CD4-positive, alpha-beta T cell (primary cell): ENCODE measurements around the gene FADD. TPM values are rescaled to one million over a fixed set of nuclear protein-coding genes. Genes with fewer than 3 reads are reported as not detected.

Experiments used
- ATAC-seq: fragments of 200-7000 bp; cut with Tn5 transposase; one replicate; pipeline ENCODE4 v1.10.0; 2022; ENCODE audit warnings: mild to moderate bottlenecking; ENCODE audit not compliant: poor library complexity
- CTCF ChIA-PET: fragments of 350-600 bp; sonication (Branson Sonifier 250); formaldehyde crosslinking; loops from one replicate; lab custom pipeline; 2021; ENCODE audit warnings: antibody characterized with exemption, inconsistent platforms; lab: Charles Lee
- POLR2A ChIA-PET: fragments of 350-600 bp; sonication (Branson Sonifier 250); formaldehyde crosslinking; loops from one replicate; lab custom pipeline; 2021; ENCODE audit warnings: antibody characterized with exemption, inconsistent platforms; lab: Charles Lee
- DNase-seq, 14 experiments: peaks; one replicate each; pipeline ENCODE4 v3.0.0-alpha.2; 2013 to 2020; ENCODE audit warnings: mixed read lengths in 2 of 14
- H3K27ac ChIP-seq, 2 donors: one replicate each; pipeline versions ENCODE4 v1.5.1 to v1.7.0; 2013; ENCODE audit warnings: low read length in 2 of 2, low read depth in 1 of 2, mild to moderate bottlenecking in 1 of 2
- H3K27me3 ChIP-seq, 2 experiments: 1 replicate in 1 of 2; 2 replicates in 1 of 2; pipeline versions ENCODE4 v1.6.1 to v1.7.0; 2013; ENCODE audit warnings: low read length in 2 of 2, control low read depth in 1 of 2, mild to moderate bottlenecking in 1 of 2, moderate library complexity in 1 of 2; ENCODE audit not compliant: insufficient read depth in 2 of 2, control insufficient read depth in 1 of 2
- H3K36me3 ChIP-seq: one replicate; pipeline ENCODE4 v1.6.1; 2013; ENCODE audit warnings: low read length, control low read depth; ENCODE audit not compliant: insufficient read depth
- H3K4me1 ChIP-seq: one replicate; pipeline ENCODE4 v1.6.1; 2013; ENCODE audit warnings: low read length, control low read depth; ENCODE audit not compliant: insufficient read depth
- H3K4me3 ChIP-seq: one replicate; pipeline ENCODE4 v1.5.1; 2013; ENCODE audit warnings: mild to moderate bottlenecking, low read length, moderate library complexity
- H3K9me3 ChIP-seq, 2 experiments: 1 replicate in 1 of 2; 2 replicates in 1 of 2; pipeline versions ENCODE4 v1.6.1 to v1.7.0; 2013; ENCODE audit warnings: low read length in 2 of 2, mild to moderate bottlenecking in 2 of 2, control low read depth in 1 of 2, moderate library complexity in 1 of 2; ENCODE audit not compliant: control insufficient read depth in 1 of 2, insufficient read depth in 1 of 2
- H3K27ac Mint-ChIP-seq: one replicate; pipeline ENCODE4 v1.8.0; 2020; ENCODE audit warnings: mixed read lengths
- H3K27me3 Mint-ChIP-seq: one replicate; pipeline ENCODE4 v1.8.0; 2021; ENCODE audit warnings: mixed read lengths
- H3K36me3 Mint-ChIP-seq: one replicate; pipeline ENCODE4 v1.8.0; 2021; ENCODE audit warnings: low read depth, mixed read lengths
- H3K4me1 Mint-ChIP-seq: one replicate; pipeline ENCODE4 v1.8.0; 2021; ENCODE audit warnings: low read depth, mixed read lengths
- H3K4me3 Mint-ChIP-seq: one replicate; pipeline ENCODE4 v1.8.0; 2020; ENCODE audit warnings: mild to moderate bottlenecking, mixed read lengths
- H3K9me3 Mint-ChIP-seq: one replicate; pipeline ENCODE4 v1.8.0; 2020; ENCODE audit warnings: mixed read lengths
- intact Hi-C, 2 experiments: fragments of 100-400 bp; cut with DNase I in 1 of 2; cut with micrococcal nuclease in 1 of 2; formaldehyde crosslinking; loops; one replicate each; pipeline versions ENCODE4 v1.15.1 to v1.9.0; 2023 to 2025; cut with DNase I, micrococcal nuclease
- total RNA-seq, 174 experiments: library from RNA in 2 of 174; stranded (reverse) in 2 of 174; gene quantifications; one replicate each; pipeline ENCODE4 v1.2.3 and lab custom pipeline; 2021 to 2026
- TF ChIP-seq, protein P1 (sequence below): fragments of 200-600 bp; IDR thresholded peaks from one replicate; pipeline ENCODE4 v1.8.0; 2022; ENCODE audit warnings: antibody characterized with exemption, mild to moderate bottlenecking

Gene FADD
- total RNA-seq, 2 experiments from 2014 or later, result 14.5 to 16.5 TPM

DNA sequence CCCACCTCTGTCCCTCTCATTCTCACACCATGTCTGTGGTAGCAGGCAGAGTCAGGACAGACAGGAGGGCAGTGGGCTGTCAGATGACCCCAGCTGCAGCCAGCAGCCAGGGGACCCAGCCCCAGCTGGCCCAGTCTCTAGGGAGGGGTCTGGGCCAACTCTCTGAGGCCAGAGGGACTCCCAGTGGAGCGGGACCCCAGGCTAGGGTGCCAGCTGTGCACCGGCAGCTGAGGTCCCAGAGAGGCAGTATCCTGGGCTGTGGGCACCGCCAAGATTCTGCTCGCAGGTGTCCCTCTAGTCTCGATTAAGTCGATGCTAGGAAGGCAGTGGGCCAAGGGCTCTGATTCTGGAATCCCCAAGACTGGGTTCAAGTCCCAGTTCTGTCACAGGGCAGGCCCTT is 16.7 kb upstream of the FADD start:
- intact Hi-C loops, result no loop called here
- peaks cover 4% of the 10 kb centered on the region for H3K27me3 Mint-ChIP-seq
- ATAC-seq (no peak), DNase-seq (no peak)
- no peaks in the 10 kb centered on the region for H3K36me3 Mint-ChIP-seq
- Histone ChIP-seq H3K36me3 (no peaks in the 10 kb centered on the region), H3K9me3 (peaks cover 0 to 11% of the 10 kb centered on the region in 2 experiments), H3K4me3 (no peak overlapping the region), H3K27ac (no peak overlapping the region), H3K4me1 (peaks cover 1% of the 10 kb centered on the region), H3K27me3 (peaks cover 0 to under 1% of the 10 kb centered on the region in 2 experiments)
- no peaks in the 10 kb centered on the region for H3K9me3 Mint-ChIP-seq
- H3K4me1 Mint-ChIP-seq, result no peaks in the 10 kb centered on the region
- TF ChIP-seq, protein P1, sequence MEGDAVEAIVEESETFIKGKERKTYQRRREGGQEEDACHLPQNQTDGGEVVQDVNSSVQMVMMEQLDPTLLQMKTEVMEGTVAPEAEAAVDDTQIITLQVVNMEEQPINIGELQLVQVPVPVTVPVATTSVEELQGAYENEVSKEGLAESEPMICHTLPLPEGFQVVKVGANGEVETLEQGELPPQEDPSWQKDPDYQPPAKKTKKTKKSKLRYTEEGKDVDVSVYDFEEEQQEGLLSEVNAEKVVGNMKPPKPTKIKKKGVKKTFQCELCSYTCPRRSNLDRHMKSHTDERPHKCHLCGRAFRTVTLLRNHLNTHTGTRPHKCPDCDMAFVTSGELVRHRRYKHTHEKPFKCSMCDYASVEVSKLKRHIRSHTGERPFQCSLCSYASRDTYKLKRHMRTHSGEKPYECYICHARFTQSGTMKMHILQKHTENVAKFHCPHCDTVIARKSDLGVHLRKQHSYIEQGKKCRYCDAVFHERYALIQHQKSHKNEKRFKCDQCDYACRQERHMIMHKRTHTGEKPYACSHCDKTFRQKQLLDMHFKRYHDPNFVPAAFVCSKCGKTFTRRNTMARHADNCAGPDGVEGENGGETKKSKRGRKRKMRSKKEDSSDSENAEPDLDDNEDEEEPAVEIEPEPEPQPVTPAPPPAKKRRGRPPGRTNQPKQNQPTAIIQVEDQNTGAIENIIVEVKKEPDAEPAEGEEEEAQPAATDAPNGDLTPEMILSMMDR, result no peak
- no peak overlapping the region for H3K4me3 Mint-ChIP-seq
- H3K27ac Mint-ChIP-seq, result no peak overlapping the region
- POLR2A ChIA-PET, result no interaction called here
- CTCF ChIA-PET, result interaction anchor here (0.7 kb wide), 1 partner anchor 296 kb away, joined by 3 read pairs; no protein-coding TSS in a partner anchor

DNA sequence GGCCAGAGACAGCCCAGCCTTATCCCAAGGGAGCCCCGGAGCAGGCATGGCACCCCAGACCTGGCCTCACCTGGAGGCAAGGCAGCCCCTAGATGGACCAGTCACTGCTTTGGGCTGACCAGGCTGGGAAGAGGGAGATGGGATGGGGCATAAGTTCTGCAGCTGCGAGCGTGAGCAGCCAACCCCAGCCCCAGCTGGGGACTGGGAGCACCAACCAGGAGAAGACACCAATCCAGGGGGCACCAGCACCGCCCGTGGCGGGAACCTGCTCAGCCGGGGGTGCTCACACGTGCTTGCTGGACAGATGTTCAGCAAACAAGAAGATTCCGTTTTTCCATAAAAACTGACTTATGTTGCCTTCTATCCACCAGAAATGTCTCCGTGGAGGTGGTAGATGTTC is 16.2 kb upstream of the FADD start:
- ChIA-PET POLR2A (no interaction called here), CTCF (no interaction called here)
- TF ChIP-seq, protein P1, result no peak
- peaks cover 4 to 5% of the 10 kb centered on the region in 2 experiments for H3K27me3 ChIP-seq
- H3K4me1 ChIP-seq, result peaks cover 4% of the 10 kb centered on the region
- DNase-seq (no peak), ATAC-seq (no peak)
- H3K4me3 ChIP-seq, result no peak overlapping the region
- no peak overlapping the region for H3K27ac ChIP-seq
- H3K36me3 Mint-ChIP-seq, result no peaks in the 10 kb centered on the region
- no peaks in the 10 kb centered on the region for H3K36me3 ChIP-seq
- H3K9me3 ChIP-seq, result peaks cover 0 to 11% of the 10 kb centered on the region in 2 experiments
- H3K27me3 Mint-ChIP-seq, result peaks cover 4% of the 10 kb centered on the region
- no peak overlapping the region for H3K4me3 Mint-ChIP-seq
- intact Hi-C loops, result no loop called here
- no peaks in the 10 kb centered on the region for H3K4me1 Mint-ChIP-seq
- H3K9me3 Mint-ChIP-seq, result no peaks in the 10 kb centered on the region
- H3K27ac Mint-ChIP-seq, result no peak overlapping the region

DNA sequence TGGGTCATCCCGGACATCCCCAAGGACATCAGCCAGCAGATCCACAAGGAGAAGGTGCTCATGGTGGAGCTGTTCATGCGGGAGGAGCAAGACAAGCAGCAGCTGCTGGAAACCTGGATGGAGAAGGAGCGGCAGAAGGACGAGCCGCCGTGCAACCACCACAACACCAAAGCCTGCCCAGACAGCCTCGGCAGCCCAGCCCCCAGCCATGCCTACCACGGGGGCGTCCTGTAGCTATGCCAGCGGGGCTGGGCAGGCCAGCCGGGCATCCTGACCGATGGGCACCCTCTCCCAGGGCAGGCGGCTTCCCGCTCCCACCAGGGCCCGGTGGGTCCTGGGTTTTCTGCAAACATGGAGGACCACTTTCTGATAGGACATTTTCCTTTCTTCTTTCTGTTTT is 15.3 kb upstream of the FADD start:
- no peak for ATAC-seq
- H3K4me3 ChIP-seq, result no peak overlapping the region
- peaks cover 9% of the 10 kb centered on the region for H3K27me3 Mint-ChIP-seq
- no peak overlapping the region for H3K27ac ChIP-seq
- DNase-seq, result no peak
- H3K36me3 Mint-ChIP-seq, result no peaks in the 10 kb centered on the region
- peaks cover 0 to 7% of the 10 kb centered on the region in 2 experiments for H3K9me3 ChIP-seq
- H3K27me3 ChIP-seq, result peaks cover 4 to 6% of the 10 kb centered on the region in 2 experiments
- no peaks in the 10 kb centered on the region for H3K36me3 ChIP-seq
- CTCF ChIA-PET, result no interaction called here
- TF ChIP-seq, protein P1, result no peak
- H3K4me1 Mint-ChIP-seq, result no peaks in the 10 kb centered on the region
- POLR2A ChIA-PET, result no interaction called here
- no peaks in the 10 kb centered on the region for H3K9me3 Mint-ChIP-seq
- H3K4me1 ChIP-seq, result peaks cover 4% of the 10 kb centered on the region
- H3K27ac Mint-ChIP-seq, result no peak overlapping the region
- no peak overlapping the region for H3K4me3 Mint-ChIP-seq
- intact Hi-C loops, result no loop called here
